SU-DHL-6 (cell line): ENCODE measurements around the gene SHISA4.

ENCODE experiments used
- EZH2phosphoT487 ChIP-seq: fragments of 200-600 bp; sonication (generic), shearing (Covaris generic); conservative IDR thresholded peaks from 2 replicates; pipeline ENCODE4 v1.6.1; 2018; ENCODE audit warnings: mild to moderate bottlenecking, antibody characterized with exemption, low read length, moderate library complexity, mixed read lengths
- TF ChIP-seq, protein P1 (sequence below): fragments of 200-600 bp; sonication (generic); IDR thresholded peaks from one replicate; pipeline ENCODE4 v1.5.1; 2017; ENCODE audit warnings: antibody characterized with exemption, mild to moderate bottlenecking, low read length, moderate library complexity; ENCODE audit not compliant: insufficient read depth, poor library complexity, severe bottlenecking

DNA sequence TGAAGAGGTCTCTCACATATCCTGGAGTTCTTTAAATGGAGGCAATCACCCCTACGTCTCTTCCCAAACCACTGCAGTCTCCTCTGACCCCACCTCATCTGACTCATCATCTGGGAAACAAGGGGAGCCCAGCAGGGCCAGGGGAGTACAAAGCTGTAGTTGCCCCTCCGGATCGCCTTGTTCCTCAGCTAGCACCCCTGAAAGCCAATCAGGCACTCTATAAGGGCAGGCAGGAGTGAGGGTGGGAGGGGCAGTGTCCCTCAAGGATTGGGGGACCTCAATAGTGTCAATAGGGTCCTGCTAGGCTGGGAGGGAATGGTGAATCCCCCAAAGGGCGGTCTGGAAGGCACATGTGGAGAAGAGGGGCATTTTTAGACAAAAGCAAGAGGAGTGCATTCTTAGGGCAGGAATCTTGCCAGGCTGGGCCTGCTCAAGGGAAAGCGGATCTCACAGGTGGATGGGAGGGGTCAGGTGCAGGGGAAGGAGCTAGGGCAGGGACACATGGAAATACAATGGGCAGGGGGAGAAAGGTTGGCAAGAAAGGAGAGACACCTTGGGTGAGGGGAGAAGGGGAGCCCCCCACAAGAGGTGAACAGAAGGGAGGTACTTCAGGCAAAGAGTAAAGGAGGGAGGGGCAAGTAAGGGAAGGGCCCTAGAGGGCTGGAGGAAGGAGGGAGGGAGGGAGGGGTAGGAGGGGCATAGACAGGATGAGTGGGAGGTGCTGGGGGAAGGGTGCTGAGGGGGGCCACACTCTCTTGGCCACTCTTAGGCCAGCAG lies 5.8 kb downstream of the SHISA4 start:
- TF ChIP-seq, protein P1, sequence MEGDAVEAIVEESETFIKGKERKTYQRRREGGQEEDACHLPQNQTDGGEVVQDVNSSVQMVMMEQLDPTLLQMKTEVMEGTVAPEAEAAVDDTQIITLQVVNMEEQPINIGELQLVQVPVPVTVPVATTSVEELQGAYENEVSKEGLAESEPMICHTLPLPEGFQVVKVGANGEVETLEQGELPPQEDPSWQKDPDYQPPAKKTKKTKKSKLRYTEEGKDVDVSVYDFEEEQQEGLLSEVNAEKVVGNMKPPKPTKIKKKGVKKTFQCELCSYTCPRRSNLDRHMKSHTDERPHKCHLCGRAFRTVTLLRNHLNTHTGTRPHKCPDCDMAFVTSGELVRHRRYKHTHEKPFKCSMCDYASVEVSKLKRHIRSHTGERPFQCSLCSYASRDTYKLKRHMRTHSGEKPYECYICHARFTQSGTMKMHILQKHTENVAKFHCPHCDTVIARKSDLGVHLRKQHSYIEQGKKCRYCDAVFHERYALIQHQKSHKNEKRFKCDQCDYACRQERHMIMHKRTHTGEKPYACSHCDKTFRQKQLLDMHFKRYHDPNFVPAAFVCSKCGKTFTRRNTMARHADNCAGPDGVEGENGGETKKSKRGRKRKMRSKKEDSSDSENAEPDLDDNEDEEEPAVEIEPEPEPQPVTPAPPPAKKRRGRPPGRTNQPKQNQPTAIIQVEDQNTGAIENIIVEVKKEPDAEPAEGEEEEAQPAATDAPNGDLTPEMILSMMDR, result no peak
- no peak for TF ChIP-seq EZH2phosphoT487
